NOMO-1 treated with DMSO at 0.1 percent for 48 hours (cell line): ENCODE data around the gene AMOTL2.

ENCODE experiments used
- DNase-seq: peaks from one replicate; lab custom pipeline; 2025; ENCODE audit not compliant: unreplicated experiment; lab: John Stamatoyannopoulos, UW

AMOTL2 gene

GRCh38 chr3:134353831-134354611 is 20.2 kb downstream of the AMOTL2 start:
- DNase-seq: no peak

DNA sequence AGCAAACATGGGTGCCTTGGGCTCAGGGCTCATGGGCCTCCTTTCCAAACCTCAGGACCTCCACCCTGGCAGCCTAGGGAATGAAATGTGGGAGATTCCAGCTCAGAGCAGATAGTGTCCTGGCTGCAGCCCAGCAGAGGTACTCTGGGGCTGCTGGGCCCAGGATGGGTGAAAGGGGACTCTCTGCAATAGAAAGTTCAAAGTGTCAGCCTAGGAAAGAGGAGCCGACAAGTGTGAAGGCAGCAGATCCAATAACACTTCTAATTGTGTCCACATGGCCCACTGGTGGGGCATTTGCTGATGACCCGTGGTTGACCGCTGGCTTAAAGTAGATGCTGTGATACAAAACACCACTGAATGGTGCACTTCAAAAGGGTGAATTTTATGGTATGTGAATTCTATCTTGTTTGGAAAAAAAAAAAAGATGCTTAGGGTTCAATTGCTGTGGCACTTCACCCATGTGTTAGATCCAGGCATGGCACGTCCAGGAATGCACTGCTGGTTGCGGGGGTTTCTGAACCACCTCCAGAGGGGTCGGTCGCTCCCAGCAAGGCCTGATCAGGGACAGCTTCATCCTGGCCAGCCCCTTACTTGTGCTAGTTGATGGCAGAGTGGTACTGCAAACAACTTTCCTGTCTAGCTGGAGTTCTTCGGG is 20.9 kb downstream of the AMOTL2 start:
- DNase-seq: no peak

DNA sequence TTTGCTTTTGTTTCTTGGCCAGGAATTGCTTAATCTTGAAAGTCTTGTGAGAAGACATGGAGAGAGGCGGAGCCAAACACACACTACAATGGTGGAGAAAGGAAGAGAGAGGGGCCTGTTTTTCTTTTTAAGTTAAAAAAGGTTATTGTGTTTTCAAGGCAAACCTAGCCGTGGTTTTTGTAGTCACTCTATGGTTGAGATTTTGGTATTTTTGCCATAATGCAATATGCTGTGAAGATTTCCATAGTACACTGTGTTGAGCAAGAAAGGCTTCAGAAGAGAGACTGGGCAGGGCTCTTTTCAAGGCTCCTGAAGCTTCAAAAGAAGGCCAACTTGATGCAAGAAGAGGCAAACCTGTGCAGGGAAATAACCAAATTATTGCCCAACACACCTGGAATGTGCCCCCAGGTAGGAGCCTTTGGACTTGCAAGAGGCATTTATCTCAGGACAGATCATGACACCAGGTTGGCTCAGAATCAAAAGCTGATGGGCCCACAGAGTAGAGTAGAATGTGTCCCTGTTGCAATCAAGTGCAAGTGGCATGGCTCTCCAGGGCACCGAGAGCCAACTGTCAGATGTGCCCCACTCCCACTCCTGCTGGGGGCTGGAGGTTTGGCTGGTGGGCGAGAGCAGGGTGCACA is 22.1 kb downstream of the AMOTL2 start:
- no peak for DNase-seq

GRCh38 chr3:134351427-134351826 is 22.8 kb downstream of the AMOTL2 start:
- DNase-seq: no peak

DNA sequence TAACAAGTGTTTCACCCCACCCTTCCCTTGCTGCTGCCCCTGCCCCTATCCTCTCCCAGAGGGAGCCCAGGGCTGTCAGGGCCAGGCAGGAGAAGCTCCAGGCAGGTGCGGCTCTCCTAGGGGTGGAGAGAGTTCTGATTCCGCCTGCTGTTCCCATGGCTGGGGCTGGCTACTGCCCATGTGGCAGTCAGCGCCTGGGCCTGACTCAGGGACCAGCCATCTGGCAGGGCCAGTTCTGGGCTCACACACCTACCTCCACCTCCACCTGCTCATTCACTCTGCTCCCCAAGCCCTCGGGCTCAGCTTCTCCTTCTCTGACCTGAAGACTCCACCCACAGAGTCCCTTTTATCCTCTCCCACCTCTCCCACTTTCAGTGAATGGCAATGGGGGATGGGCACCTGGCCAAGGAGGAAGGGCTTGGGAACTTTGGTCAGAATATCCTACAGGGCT is 23.4 kb downstream of the AMOTL2 start:
- DNase-seq: no peak

DNA sequence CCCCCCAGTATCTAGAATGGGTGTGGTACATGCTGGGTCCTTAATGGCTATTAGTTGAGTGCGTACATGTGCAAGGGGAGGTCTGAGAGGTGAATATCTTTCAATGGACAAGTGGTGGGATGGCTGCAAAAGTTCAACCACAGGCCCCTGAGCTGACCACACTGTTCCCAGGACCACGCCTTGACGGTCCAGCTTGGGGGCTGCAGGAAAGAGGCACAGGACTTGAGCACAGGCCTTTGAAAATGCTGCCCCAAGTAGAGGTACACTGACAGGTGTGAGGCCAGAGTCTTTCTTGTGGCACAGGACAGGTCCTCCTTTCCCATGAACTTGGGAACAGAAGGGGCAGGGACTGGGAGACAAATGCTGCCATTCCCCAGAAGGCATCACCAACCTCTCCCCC is 24.0 kb downstream of the AMOTL2 start:
- no peak for DNase-seq

- DNase-seq: no peak
These were observed 25.7 kb downstream of the AMOTL2 start for GRCh38 chr3:134348524-134348923.

DNA sequence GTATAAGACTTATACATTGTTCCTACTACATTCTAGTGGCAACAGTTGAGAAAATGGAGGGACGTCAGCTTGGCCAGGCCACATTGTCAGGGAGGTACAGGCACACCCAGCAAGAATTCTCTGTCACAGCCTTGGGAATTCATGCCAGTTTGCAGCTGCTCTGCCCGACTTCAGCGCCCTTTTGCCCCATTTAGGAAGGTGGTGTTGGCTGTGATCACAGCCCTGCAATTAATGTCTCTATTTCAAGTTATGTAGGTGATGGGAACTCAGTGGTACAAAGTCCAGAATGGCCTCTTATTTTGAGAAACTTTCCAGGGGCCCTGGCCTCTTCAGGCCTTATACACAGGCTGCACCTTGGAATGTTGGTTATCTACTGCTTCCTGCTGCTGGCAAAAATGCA is 26.7 kb downstream of the AMOTL2 start:
- no peak for DNase-seq

DNA sequence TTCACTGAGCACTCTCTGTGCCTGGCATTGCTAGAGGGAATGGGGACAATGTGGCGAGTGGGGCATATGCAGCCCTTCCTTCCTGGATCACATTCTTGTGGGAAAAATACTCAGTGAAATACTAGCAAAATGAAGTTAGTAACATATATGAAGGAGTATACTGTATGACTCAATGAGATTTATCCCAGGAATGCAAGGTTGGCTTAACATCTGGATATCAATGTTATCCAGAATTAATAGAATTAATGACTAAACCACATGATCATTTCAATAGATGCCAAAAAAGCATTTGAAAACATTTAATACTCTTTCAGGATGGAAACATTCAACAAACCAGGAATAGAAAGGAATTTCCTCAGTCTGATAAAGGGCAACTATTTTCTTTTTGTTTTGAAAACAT is 27.5 kb downstream of the AMOTL2 start:
- DNase-seq: no peak

GRCh38 chr3:134345202-134345601 is 29.0 kb downstream of the AMOTL2 start:
- no peak for DNase-seq

DNA sequence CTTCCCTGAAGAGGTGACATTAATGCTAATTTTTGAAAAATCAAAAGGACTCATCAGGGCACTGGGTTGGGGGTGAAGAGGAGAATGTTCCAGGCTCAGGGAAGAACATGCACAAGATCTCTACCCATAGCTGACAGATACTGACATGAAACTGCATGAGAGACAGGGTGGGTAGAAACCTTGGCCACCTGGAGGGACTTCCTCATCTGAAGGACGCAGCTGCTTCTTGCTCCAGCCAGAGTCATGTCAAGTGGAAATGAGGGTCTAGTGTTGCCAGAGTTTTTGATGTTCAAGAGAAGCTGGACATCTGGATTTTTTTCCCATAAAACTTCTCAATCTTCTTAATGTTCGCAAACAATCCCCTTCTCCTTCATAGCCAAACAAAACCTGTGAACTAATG is 29.7 kb downstream of the AMOTL2 start:
- DNase-seq: no peak

GRCh38 chr3:134342259-134342658 is 32.0 kb downstream of the AMOTL2 start:
- no peak for DNase-seq

DNA sequence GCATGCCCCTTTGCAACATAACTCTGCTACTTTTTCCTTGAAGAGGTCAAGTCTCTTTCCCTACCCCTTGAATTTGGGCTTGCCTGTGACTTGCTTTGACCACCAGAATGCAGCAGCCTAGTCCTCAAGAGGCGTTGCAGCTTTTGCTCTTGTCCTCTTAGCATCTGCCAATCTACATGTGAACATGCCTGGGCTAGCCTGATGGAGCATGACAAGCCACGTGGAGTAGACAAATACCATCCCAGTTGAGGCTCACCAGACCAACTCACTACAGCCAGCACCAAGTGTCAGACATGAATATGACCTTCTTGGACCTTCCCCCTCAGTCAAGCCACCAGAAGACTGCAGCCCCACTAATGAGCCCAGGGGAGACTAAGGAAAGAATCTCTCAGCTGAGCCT is 32.9 kb downstream of the AMOTL2 start:
- DNase-seq: no peak

GRCh38 chr3:134340982-134341365 is 33.3 kb downstream of the AMOTL2 start:
- DNase-seq: no peak

DNA sequence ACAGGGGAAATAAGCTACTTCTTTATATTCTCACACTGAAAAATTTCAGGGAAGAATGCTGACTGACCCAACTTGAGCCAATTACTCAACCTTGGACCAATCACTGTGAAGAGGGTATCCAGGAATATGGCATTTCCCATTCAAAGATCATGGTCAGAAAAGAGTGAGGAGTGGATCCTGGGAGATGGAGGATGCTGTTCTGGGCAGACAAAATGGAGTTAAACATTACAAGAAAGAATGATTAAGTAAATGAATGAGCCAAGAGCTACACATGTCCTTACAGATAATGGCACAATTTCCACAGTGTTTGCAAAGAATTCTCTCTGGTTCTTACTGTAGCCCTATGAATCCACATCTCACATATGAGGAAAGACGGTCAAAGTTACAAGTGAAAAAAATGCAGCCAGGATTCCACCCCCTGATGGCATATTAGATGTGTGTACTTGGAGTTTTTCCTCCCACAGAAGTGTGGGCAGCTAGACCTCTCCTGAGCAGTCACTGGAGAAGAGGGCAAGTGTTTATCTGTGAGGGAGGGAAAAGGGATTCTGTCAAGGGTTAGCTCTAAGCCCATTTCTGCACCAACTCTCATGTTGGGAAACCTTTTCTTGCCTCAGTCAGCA is 33.8 kb downstream of the AMOTL2 start:
- DNase-seq: no peak

DNA sequence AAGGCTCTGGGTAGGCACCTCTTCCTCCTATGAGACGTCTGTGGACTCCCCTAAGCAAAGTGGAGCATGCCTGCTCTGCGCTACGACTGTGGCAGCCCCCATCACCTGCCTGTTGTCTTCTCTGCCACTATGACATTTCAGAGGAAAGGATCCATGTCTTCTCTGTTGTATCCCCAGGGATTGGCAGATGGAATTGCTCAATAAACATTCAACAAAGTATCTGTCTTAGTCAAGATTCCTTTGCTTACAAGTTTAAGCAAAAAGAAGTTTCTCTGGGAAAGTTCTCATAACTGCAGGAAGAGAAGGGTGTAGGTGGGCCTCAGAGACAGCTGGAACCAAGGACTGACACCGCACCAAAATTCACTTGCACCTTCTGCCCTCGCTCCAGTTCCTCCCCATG is 34.3 kb downstream of the AMOTL2 start:
- no peak for DNase-seq

DNA sequence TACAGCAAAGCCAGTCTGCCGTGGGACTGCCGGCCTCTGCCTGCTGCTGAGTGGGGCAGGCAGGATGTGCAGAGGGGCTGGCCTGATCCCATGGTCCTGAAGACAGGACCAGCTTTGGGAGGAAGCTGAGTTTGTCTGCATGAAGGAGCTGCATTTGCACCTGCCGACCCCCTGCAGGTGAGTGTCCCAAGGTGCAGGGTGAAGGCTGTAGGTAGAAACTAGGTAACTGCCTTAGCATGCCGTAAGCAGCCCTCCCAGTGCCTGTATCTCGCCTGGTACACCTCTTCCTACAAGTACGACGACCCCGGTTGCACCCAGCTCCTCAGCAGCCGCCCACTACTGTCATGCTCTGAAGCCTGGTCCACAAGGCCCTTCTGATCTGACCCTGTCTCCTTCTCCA is 34.9 kb downstream of the AMOTL2 start:
- DNase-seq: no peak

GRCh38 chr3:134338516-134339261 is 35.6 kb downstream of the AMOTL2 start:
- no peak for DNase-seq

GRCh38 chr3:134338201-134338512 is 36.1 kb downstream of the AMOTL2 start:
- no peak for DNase-seq

DNA sequence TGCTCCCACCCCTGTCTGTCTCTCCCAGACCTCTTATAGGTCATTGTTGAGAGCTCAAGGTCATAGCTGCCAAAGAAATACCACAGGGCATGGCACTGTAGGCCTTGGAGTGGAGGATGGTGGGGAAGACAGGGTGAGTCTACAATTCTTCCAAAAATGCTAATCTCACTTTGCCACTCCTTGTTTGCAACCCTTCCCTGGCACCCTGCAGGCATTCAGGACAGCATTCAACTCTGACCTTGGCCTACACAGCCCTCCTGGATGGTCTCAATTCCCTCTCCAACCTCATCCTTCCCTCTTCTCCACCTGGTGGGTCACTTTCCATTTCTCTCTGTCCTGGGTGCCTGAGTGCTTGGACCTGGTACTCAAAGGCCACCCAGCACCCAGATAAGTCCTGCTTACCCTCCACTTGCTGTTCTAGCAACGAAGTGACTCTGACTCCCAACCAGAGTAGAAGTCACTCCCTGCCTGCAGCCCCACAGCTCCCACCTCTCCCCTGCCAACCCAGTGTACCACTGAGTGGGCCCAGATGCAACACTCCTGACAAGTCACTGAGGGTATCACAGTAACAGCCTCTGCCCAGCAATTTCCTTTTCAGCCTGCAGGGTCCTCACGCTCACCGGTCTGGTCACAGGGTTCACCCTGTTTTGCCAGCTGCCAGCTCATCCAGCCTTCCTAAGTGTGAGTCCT is 36.6 kb downstream of the AMOTL2 start:
- no peak for DNase-seq

DNA sequence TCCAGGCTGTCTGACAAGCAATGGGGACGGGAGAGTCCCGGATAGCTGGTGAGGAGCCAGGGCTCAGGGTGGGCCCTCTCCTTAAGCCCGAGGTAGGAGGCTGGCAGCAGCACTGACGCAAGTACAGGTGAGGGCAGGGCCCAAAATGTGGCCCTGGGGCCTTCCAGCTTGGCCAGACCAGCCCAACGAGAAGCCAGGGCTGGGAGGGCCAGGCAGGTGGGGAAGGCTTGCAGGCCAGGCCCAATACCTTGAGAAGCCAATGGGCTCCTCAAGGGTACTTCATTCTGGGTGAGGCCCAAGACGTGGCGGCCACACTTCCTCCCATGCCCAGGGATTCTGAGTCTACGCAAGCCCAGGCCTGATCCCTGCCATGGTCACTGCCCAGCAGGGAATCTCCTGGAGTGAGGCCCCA is 37.2 kb downstream of the AMOTL2 start:
- DNase-seq: no peak
